HFFc6 (cell line): Measurements from ENCODE around the gene SLC31A2. TPM values are rescaled to one million over a fixed set of nuclear protein-coding genes. Genes with fewer than 3 reads are reported as not detected.

Source experiments
- DNase-seq: peaks from one replicate; pipeline ENCODE4 v3.0.0-alpha.2; 2018
- H3K27ac Mint-ChIP-seq: 2 replicates; pipeline ENCODE4 v1.8.0; 2020; ENCODE audit warnings: mild to moderate bottlenecking, mixed read lengths
- H3K27me3 Mint-ChIP-seq: 2 replicates; pipeline ENCODE4 v1.8.0; 2021; ENCODE audit warnings: mild to moderate bottlenecking, moderate library complexity, mixed read lengths; ENCODE audit not compliant: insufficient read depth
- H3K36me3 Mint-ChIP-seq: 2 replicates; pipeline ENCODE4 v1.8.0; 2021; ENCODE audit warnings: low read depth, mixed read lengths
- H3K4me1 Mint-ChIP-seq: 2 replicates; pipeline ENCODE4 v1.8.0; 2020; ENCODE audit warnings: low read depth, mixed read lengths
- H3K4me3 Mint-ChIP-seq: 2 replicates; pipeline ENCODE4 v1.8.0; 2020; ENCODE audit warnings: mild to moderate bottlenecking, moderate library complexity, mixed read lengths
- H3K9me3 Mint-ChIP-seq: 2 replicates; pipeline ENCODE4 v1.8.0; 2020; ENCODE audit warnings: mild to moderate bottlenecking, mixed read lengths
- CTCF ChIP-seq: fragments of 200-600 bp; sonication (generic); IDR thresholded peaks from 2 replicates; pipeline ENCODE4 v1.5.0; 2021; ENCODE audit warnings: antibody characterized with exemption, mild to moderate bottlenecking
- total RNA-seq, 6 experiments: library from RNA; stranded (reverse); fragmentation: NEBNext Ultra II Directional; extraction: Animal tissue kit (Norgen Biotek cat#: 25700); gene quantifications; 2 replicates in 1 of 6; 3 replicates in 5 of 6; pipeline ENCODE4 v1.2.3, GENCODE V29; 2021

Gene SLC31A2
- total RNA-seq, 6 experiments from 2014 or later, result 7.5 to 11.3 (median 9.4) TPM

- H3K27ac Mint-ChIP-seq, result no peak overlapping the region
- TF ChIP-seq CTCF, result no peak
- H3K27me3 Mint-ChIP-seq, result no peaks in the 10 kb centered on the region; the same call in 1 of the 2 replicates
- no peak overlapping the region for H3K4me3 Mint-ChIP-seq
- no peaks in the 10 kb centered on the region for H3K9me3 Mint-ChIP-seq
- DNase-seq, result no peak
- peaks cover 39% of the 10 kb centered on the region for H3K4me1 Mint-ChIP-seq
- H3K36me3 Mint-ChIP-seq, result peaks cover 34% of the 10 kb centered on the region
These were observed 9.8 kb downstream of the SLC31A2 start for GRCh38 chr9:113160571-113160970.

GRCh38 chr9:113163001-113163400 is 12.2 kb downstream of the SLC31A2 start:
- Mint-ChIP-seq H3K4me1 (peaks cover 34% of the 10 kb centered on the region), H3K9me3 (no peaks in the 10 kb centered on the region), H3K27ac (no peak overlapping the region), H3K27me3 (no peaks in the 10 kb centered on the region; the same call in 1 of the 2 replicates), H3K36me3 (peaks cover 52% of the 10 kb centered on the region), H3K4me3 (no peak overlapping the region)
- no peak for DNase-seq
- TF ChIP-seq CTCF, result no peak

DNA sequence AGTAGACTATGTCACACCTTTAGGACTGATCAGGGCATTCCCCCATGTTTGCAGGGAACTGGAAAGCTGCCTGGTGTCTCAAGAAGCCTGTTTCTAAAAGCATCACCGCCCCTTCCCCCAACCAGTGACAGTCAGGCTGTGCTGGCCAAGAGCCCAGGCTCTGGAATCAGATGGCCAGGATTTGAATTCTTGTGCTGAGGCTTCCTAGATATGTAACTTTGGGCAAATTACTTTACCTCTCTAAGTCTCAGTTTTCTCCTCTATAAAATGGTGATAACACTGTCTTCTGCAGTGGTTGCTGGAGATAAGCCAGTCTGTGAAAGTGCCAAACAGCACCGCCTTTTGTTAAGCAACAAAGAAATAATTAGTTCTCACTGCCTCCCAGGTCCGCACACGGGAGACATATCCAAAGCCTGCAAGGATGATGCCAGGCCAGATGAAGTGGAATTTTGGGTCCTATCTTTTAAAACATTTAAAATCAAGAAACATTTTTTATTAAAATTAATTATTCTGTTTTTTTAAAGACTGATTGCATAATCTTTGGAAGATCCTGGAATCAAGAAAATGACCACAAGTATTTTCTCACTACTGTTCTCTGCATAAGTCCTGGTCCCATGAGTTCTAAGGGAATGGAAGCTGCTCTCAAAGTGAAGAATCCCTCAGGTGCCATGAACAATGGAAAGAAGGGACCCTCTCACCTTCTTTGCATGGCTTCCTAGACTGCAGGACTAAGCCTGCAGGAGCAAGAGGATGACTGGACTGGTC is 13.9 kb downstream of the SLC31A2 start:
- Mint-ChIP-seq H3K36me3 (peaks cover 46% of the 10 kb centered on the region), H3K4me3 (no peak overlapping the region; the same call in 1 of the 2 replicates), H3K27me3 (peaks cover 1% of the 10 kb centered on the region), H3K9me3 (no peaks in the 10 kb centered on the region), H3K27ac (peak overlapping the region; percentile 36; the same call in 1 of the 2 replicates), H3K4me1 (peaks cover 34% of the 10 kb centered on the region)
- DNase-seq, result peak; percentile 34
- TF ChIP-seq CTCF, result no peak

DNA sequence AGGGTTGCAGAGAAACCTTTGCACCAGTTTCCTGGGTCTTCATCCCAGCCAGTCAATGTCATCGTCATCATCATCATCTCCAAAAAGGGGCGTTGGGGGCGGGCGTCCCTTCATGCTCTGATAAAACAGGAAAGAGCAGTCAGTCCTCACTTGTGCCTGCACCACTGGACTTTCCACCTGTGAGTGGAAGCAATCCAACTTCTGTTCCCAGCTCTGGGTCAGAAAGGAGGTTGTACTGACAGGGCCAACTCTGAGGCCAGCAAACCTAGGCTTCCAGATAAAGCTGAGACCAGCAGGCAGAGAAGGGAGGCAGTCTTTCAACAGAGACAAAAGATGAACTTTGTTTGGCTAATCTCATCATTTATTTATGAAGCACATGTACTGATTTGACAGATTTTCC is 15.2 kb downstream of the SLC31A2 start:
- H3K9me3 Mint-ChIP-seq, result no peaks in the 10 kb centered on the region
- H3K4me3 Mint-ChIP-seq, result no peak overlapping the region
- no peak for DNase-seq
- TF ChIP-seq CTCF, result no peak
- H3K27me3 Mint-ChIP-seq, result peaks cover 1% of the 10 kb centered on the region
- peaks cover 26% of the 10 kb centered on the region for H3K4me1 Mint-ChIP-seq
- H3K27ac Mint-ChIP-seq, result no peak overlapping the region
- peaks cover 49% of the 10 kb centered on the region for H3K36me3 Mint-ChIP-seq

GRCh38 chr9:113168809-113169208 is 18.0 kb downstream of the SLC31A2 start:
- Mint-ChIP-seq H3K27me3 (peaks cover 1% of the 10 kb centered on the region; the same call in 1 of the 2 replicates), H3K27ac (no peak overlapping the region), H3K4me1 (peaks cover 17% of the 10 kb centered on the region), H3K36me3 (peaks cover 57% of the 10 kb centered on the region), H3K4me3 (no peak overlapping the region), H3K9me3 (no peaks in the 10 kb centered on the region)
- no peak for TF ChIP-seq CTCF
- DNase-seq, result no peak
